ENCODE measurements around the gene DHDDS.
A peak's percentile ranks its signal among the peaks of the same experiment; 100 is the strongest.

The DHDDS gene

DNA sequence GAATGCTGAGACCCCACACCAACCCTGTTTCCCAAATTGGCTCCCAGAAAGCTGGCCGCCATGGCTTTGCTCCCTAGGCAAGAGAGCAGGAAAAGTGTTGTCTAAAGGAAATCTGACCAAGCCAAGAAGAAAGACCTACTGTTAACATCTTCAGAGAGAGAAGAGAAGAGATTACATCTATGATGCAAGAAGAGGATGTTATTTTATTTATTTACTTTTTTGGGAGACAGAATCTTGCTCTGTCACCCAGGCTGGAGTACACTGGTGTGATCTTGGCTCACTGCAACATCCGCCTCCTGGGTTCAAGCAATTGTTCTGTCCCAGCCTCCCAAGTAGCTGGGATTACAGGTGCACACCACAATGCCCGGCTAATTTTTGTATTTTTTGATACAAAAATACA lies 61.8 kb downstream of the DHDDS start:
- WGBS: 94% methylated on average over 2 of the region's 3 CpGs
- no peaks in the 10 kb centered on the region for H3K79me1 ChIP-seq (replicated peaks; ENCODE audit: low read length, poor library complexity, severe bottlenecking)
- no peak for DNase-seq
- no peak overlapping the region for H3K4me3 ChIP-seq (ENCODE audit: insufficient read depth in 1 of 2, low read depth in 1 of 2, low read length in 2 of 2)
- H2BK15ac ChIP-seq (ENCODE audit: low read depth, poor library complexity, severe bottlenecking): no peak overlapping the region
- H3K4me1 ChIP-seq (ENCODE audit: control insufficient read depth, insufficient read depth, low read depth, low read length): no peaks in the 10 kb centered on the region
- H3K9me3 ChIP-seq (ENCODE audit: control insufficient read depth, low read length): no peaks in the 10 kb centered on the region
- no peak overlapping the region for H2AFZ ChIP-seq (ENCODE audit: low read depth, low read length)
- H4K91ac ChIP-seq (ENCODE audit: low read length): no peak overlapping the region
- H3K36me3 ChIP-seq (ENCODE audit: control insufficient read depth in 1 of 2, insufficient read depth in 2 of 2, low read depth in 1 of 2, low read length in 2 of 2): no peaks in the 10 kb centered on the region
- H3K18ac ChIP-seq (ENCODE audit: low read depth in 1 of 2, low read length in 2 of 2): no peak overlapping the region
- peaks cover 6% of the 10 kb centered on the region in 2 experiments for H3K27me3 ChIP-seq (ENCODE audit: control insufficient read depth in 1 of 2, insufficient read depth in 1 of 2, low read length in 2 of 2)
- no peak overlapping the region for H2BK5ac ChIP-seq (ENCODE audit: low read depth, low read length, poor library complexity, severe bottlenecking)
- H4K8ac ChIP-seq (ENCODE audit: low read length): no peak overlapping the region
- H3K14ac ChIP-seq (ENCODE audit: low read length in 2 of 2): no peak overlapping the region
- no peak overlapping the region for H2BK12ac ChIP-seq (ENCODE audit: low read length in 2 of 2)
- no peak overlapping the region for H3K27ac ChIP-seq (ENCODE audit: low read length, poor library complexity, severe bottlenecking)
- H2AK5ac ChIP-seq (ENCODE audit: low read length, severe bottlenecking): no peak overlapping the region
- H3K9ac ChIP-seq (ENCODE audit: low read length): no peak overlapping the region
- H3K4me2 ChIP-seq (ENCODE audit: low read length, poor library complexity, severe bottlenecking): no peak overlapping the region
- H3K23ac ChIP-seq (ENCODE audit: low read length in 2 of 2): no peak overlapping the region
- no peak overlapping the region for H2BK120ac ChIP-seq (ENCODE audit: low read depth, low read length)
- no peak overlapping the region for H3K4ac ChIP-seq (ENCODE audit: low read depth in 1 of 2, low read length in 2 of 2)

DNA sequence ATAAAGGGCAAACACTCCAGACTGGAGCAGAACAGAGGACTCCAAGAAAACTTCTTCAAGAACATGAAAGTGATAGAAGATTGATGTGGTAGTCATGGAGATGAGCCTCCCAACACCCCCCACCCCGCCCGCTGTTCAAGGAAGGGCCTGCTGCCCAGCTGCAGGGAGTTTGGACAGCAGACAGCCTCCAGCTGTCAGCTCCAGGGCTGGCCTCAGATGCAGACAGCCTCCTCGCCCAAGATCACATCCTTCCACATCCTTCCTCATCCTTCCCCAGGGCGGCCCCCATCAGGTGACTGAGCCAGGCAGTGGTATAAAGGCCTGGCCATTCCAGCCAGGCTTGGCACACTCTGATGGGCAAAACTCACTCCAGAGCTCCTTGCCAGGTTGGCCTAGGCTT lies 64.7 kb downstream of the DHDDS start:
- no peak overlapping the region for H3K4me2 ChIP-seq (ENCODE audit: low read length, poor library complexity, severe bottlenecking)
- peaks cover 3% of the 10 kb centered on the region for H3K79me1 ChIP-seq (replicated peaks; ENCODE audit: low read length, poor library complexity, severe bottlenecking)
- H2BK120ac ChIP-seq (ENCODE audit: low read depth, low read length): no peak overlapping the region
- H3K9me3 ChIP-seq (ENCODE audit: control insufficient read depth, low read length): no peaks in the 10 kb centered on the region
- no peak overlapping the region for H4K8ac ChIP-seq (ENCODE audit: low read length)
- no peak overlapping the region for H3K9ac ChIP-seq (ENCODE audit: low read length)
- no peaks in the 10 kb centered on the region for H3K36me3 ChIP-seq (ENCODE audit: control insufficient read depth in 1 of 2, insufficient read depth in 2 of 2, low read depth in 1 of 2, low read length in 2 of 2)
- no peak overlapping the region for H2AFZ ChIP-seq (ENCODE audit: low read depth, low read length)
- H4K91ac ChIP-seq (ENCODE audit: low read length): no peak overlapping the region
- H3K4me3 ChIP-seq (ENCODE audit: insufficient read depth in 1 of 2, low read depth in 1 of 2, low read length in 2 of 2): no peak overlapping the region
- WGBS: 62% methylated on average over 4 of the region's 4 CpGs
- no peak overlapping the region for H2BK12ac ChIP-seq (ENCODE audit: low read length in 2 of 2)
- peaks cover 3 to 6% of the 10 kb centered on the region in 2 experiments for H3K27me3 ChIP-seq (ENCODE audit: control insufficient read depth in 1 of 2, insufficient read depth in 1 of 2, low read length in 2 of 2)
- H2BK15ac ChIP-seq (ENCODE audit: low read depth, poor library complexity, severe bottlenecking): no peak overlapping the region
- no peak overlapping the region for H3K4ac ChIP-seq (ENCODE audit: low read depth in 1 of 2, low read length in 2 of 2)
- peaks cover 3% of the 10 kb centered on the region for H3K4me1 ChIP-seq (ENCODE audit: control insufficient read depth, insufficient read depth, low read depth, low read length)
- H3K23ac ChIP-seq (ENCODE audit: low read length in 2 of 2): no peak overlapping the region
- no peak overlapping the region for H3K14ac ChIP-seq (ENCODE audit: low read length in 2 of 2)
- H2AK5ac ChIP-seq (ENCODE audit: low read length, severe bottlenecking): no peak overlapping the region
- H2BK5ac ChIP-seq (ENCODE audit: low read depth, low read length, poor library complexity, severe bottlenecking): no peak overlapping the region
- peak; percentile 23 for DNase-seq
- H3K18ac ChIP-seq (ENCODE audit: low read depth in 1 of 2, low read length in 2 of 2): no peak overlapping the region
- H3K27ac ChIP-seq (ENCODE audit: low read length, poor library complexity, severe bottlenecking): no peak overlapping the region

DNA sequence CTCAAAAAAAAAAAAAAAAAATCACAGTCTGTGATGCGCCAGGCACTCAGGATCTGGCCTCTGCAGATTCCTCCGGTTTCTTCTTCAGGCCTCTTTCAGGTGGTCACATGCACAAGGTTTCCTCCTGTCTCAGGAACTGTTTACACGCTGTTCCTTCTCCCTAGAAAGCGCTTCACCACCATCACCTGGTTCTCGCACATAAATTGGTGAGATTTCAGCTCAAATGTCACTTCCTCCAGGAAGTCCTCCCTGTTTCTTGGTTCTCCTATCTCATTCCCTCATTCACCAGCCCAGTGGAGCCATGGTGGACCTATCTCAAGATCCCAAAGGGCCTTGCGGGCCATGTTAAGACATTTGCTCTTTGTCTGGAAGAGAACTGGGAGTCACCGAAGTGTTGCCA lies 66.8 kb downstream of the DHDDS start:
- H4K91ac ChIP-seq (ENCODE audit: low read length): no peak overlapping the region
- no peaks in the 10 kb centered on the region for H3K9me3 ChIP-seq (ENCODE audit: control insufficient read depth, low read length)
- no peak overlapping the region for H3K4me3 ChIP-seq (ENCODE audit: insufficient read depth in 1 of 2, low read depth in 1 of 2, low read length in 2 of 2)
- H3K23ac ChIP-seq (ENCODE audit: low read length in 2 of 2): no peak overlapping the region
- no peak overlapping the region for H2AFZ ChIP-seq (ENCODE audit: low read depth, low read length)
- no peak overlapping the region for H3K4me2 ChIP-seq (ENCODE audit: low read length, poor library complexity, severe bottlenecking)
- no peaks in the 10 kb centered on the region for H3K36me3 ChIP-seq (ENCODE audit: control insufficient read depth in 1 of 2, insufficient read depth in 2 of 2, low read depth in 1 of 2, low read length in 2 of 2)
- no peak overlapping the region for H3K9ac ChIP-seq (ENCODE audit: low read length)
- H3K14ac ChIP-seq (ENCODE audit: low read length in 2 of 2): no peak overlapping the region
- no peaks in the 10 kb centered on the region for H3K27me3 ChIP-seq (ENCODE audit: control insufficient read depth in 1 of 2, insufficient read depth in 1 of 2, low read length in 2 of 2)
- H3K27ac ChIP-seq (ENCODE audit: low read length, poor library complexity, severe bottlenecking): no peak overlapping the region
- H3K18ac ChIP-seq (ENCODE audit: low read depth in 1 of 2, low read length in 2 of 2): no peak overlapping the region
- over 99% methylated on average over 6 of the region's 7 CpGs for WGBS
- H4K8ac ChIP-seq (ENCODE audit: low read length): no peak overlapping the region
- H2AK5ac ChIP-seq (ENCODE audit: low read length, severe bottlenecking): no peak overlapping the region
- DNase-seq: no peak
- H3K79me1 ChIP-seq (replicated peaks; ENCODE audit: low read length, poor library complexity, severe bottlenecking): peaks cover 3% of the 10 kb centered on the region
- no peak overlapping the region for H2BK12ac ChIP-seq (ENCODE audit: low read length in 2 of 2)
- no peak overlapping the region for H2BK15ac ChIP-seq (ENCODE audit: low read depth, poor library complexity, severe bottlenecking)
- peaks cover 3% of the 10 kb centered on the region for H3K4me1 ChIP-seq (ENCODE audit: control insufficient read depth, insufficient read depth, low read depth, low read length)
- no peak overlapping the region for H2BK5ac ChIP-seq (ENCODE audit: low read depth, low read length, poor library complexity, severe bottlenecking)
- no peak overlapping the region for H3K4ac ChIP-seq (ENCODE audit: low read depth in 1 of 2, low read length in 2 of 2)
- no peak overlapping the region for H2BK120ac ChIP-seq (ENCODE audit: low read depth, low read length)

DNA sequence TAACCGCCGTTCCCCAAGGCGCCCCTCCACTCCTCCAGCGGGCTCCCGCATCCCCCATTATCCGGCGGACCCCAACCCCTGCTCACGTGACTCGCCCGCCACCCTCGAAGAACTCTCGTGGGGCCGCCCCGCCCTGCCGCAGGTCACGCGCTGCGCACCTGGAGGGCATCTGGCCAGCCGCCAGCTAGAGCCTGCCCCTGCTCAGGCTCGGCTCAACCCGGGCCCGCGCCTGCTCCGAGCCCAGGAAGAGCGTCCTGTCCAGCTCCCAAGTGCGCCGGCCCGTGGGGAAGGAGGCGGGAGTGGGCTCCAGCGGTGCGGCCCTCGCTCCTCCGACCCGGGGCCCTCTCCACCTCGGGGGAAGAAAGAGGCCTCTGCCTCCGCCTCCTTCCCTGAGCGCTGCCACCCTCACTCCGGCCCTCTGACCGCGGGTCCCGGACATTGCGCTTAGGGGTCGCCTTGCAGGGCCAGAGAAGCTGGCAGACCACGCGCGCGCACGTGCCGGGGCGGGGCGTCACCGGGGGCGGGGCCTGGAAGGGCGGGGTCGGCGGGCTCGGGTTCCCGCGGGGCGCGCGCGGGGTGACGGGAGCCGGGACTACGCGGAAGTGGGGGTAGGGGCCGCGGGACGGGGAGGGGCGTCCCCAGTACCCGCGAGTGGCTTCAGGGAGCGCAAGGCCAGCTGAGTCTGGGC lies 68.5 kb downstream of the DHDDS start:
- H3K27me3 ChIP-seq (ENCODE audit: control insufficient read depth in 1 of 2, insufficient read depth in 1 of 2, low read length in 2 of 2): no peaks in the 10 kb centered on the region
- peak overlapping the region; percentile 96 for H2BK120ac ChIP-seq (ENCODE audit: low read depth, low read length)
- peak overlapping the region; percentile 99 for H2BK15ac ChIP-seq (ENCODE audit: low read depth, poor library complexity, severe bottlenecking)
- H3K18ac ChIP-seq (ENCODE audit: low read depth in 1 of 2, low read length in 2 of 2): peak overlapping the region; percentile 94 to 98
- no peak overlapping the region for H2AK5ac ChIP-seq (ENCODE audit: low read length, severe bottlenecking)
- H2BK5ac ChIP-seq (ENCODE audit: low read depth, low read length, poor library complexity, severe bottlenecking): peak overlapping the region; percentile 69
- peak overlapping the region; percentile 99 for H4K91ac ChIP-seq (ENCODE audit: low read length)
- peak overlapping the region; percentile 8 to 92 for H3K14ac ChIP-seq (ENCODE audit: low read length in 2 of 2)
- H3K79me1 ChIP-seq (replicated peaks; ENCODE audit: low read length, poor library complexity, severe bottlenecking): peaks cover 3% of the 10 kb centered on the region
- H3K4ac ChIP-seq (ENCODE audit: low read depth in 1 of 2, low read length in 2 of 2): peak overlapping the region; percentile 96 to 97
- 1% methylated on average over 67 of the region's 74 CpGs for WGBS
- H3K27ac ChIP-seq (ENCODE audit: low read length, poor library complexity, severe bottlenecking): peak overlapping the region; percentile 90
- H3K4me1 ChIP-seq (ENCODE audit: control insufficient read depth, insufficient read depth, low read depth, low read length): peaks cover 3% of the 10 kb centered on the region
- H3K23ac ChIP-seq (ENCODE audit: low read length in 2 of 2): peak overlapping the region in 1 of 2 experiments; percentile 79
- peak overlapping the region; percentile 72 to 80 for H2BK12ac ChIP-seq (ENCODE audit: low read length in 2 of 2)
- H3K9me3 ChIP-seq (ENCODE audit: control insufficient read depth, low read length): no peaks in the 10 kb centered on the region
- H3K4me2 ChIP-seq (ENCODE audit: low read length, poor library complexity, severe bottlenecking): peak overlapping the region; percentile 98
- H4K8ac ChIP-seq (ENCODE audit: low read length): peak overlapping the region; percentile 98
- H3K9ac ChIP-seq (ENCODE audit: low read length): peak overlapping the region; percentile 88
- no peaks in the 10 kb centered on the region for H3K36me3 ChIP-seq (ENCODE audit: control insufficient read depth in 1 of 2, insufficient read depth in 2 of 2, low read depth in 1 of 2, low read length in 2 of 2)
- peak overlapping the region; percentile 73 to 84 for H3K4me3 ChIP-seq (ENCODE audit: insufficient read depth in 1 of 2, low read depth in 1 of 2, low read length in 2 of 2)
- peak; percentile 75 for DNase-seq
- peak overlapping the region; percentile 79 for H2AFZ ChIP-seq (ENCODE audit: low read depth, low read length)

Measured in mesenchymal stem cell (in vitro differentiated cells and primary cell).